ENCODE measurements around the gene HNRNPLL.

The HNRNPLL gene

GRCh38 chr2:38620282-38620977 lies 17.7 kb upstream of the HNRNPLL start:
- H3K4me3 ChIP-seq (ENCODE audit: low read depth, low read length) = no peak overlapping the region
- no peak for TF ChIP-seq CTCF (IDR thresholded peaks at IDR 0.05; ENCODE audit: control insufficient read depth, extremely low read depth, insufficient read depth)
- no peak for DNase-seq (ENCODE audit: low read depth)

- H3K4me3 ChIP-seq (ENCODE audit: low read depth, low read length) = no peak overlapping the region
- DNase-seq (ENCODE audit: low read depth) = no peak
- TF ChIP-seq CTCF (IDR thresholded peaks at IDR 0.05; ENCODE audit: control insufficient read depth, extremely low read depth, insufficient read depth) = no peak
These were observed 16.9 kb upstream of the HNRNPLL start for GRCh38 chr2:38619458-38620164.

- no peak overlapping the region for H3K4me3 ChIP-seq (ENCODE audit: low read depth, low read length)
- TF ChIP-seq CTCF (IDR thresholded peaks at IDR 0.05; ENCODE audit: control insufficient read depth, extremely low read depth, insufficient read depth) = no peak
- DNase-seq (ENCODE audit: low read depth) = no peak
These were observed 14.6 kb upstream of the HNRNPLL start for GRCh38 chr2:38617301-38617700.

GRCh38 chr2:38615237-38615636 lies 12.5 kb upstream of the HNRNPLL start:
- H3K4me3 ChIP-seq (ENCODE audit: low read depth, low read length) = no peak overlapping the region
- no peak for TF ChIP-seq CTCF (IDR thresholded peaks at IDR 0.05; ENCODE audit: control insufficient read depth, extremely low read depth, insufficient read depth)
- no peak for DNase-seq (ENCODE audit: low read depth)

GRCh38 chr2:38613849-38614213 lies 11.1 kb upstream of the HNRNPLL start:
- no peak overlapping the region for H3K4me3 ChIP-seq (ENCODE audit: low read depth, low read length)
- no peak for TF ChIP-seq CTCF (IDR thresholded peaks at IDR 0.05; ENCODE audit: control insufficient read depth, extremely low read depth, insufficient read depth)
- DNase-seq (ENCODE audit: low read depth) = no peak

GRCh38 chr2:38613126-38613848 lies 10.6 kb upstream of the HNRNPLL start:
- TF ChIP-seq CTCF (IDR thresholded peaks at IDR 0.05; ENCODE audit: control insufficient read depth, extremely low read depth, insufficient read depth) = no peak
- DNase-seq (ENCODE audit: low read depth) = no peak
- H3K4me3 ChIP-seq (ENCODE audit: low read depth, low read length) = no peak overlapping the region
